Glomerular visceral epithelial cell (primary cell): ENCODE results near the gene GPR84.
"Not testable (repeated sequence)": the region's sequence is repeated elsewhere in the genome, so short reads cannot be mapped to it uniquely, and the experiment has no call there.

ENCODE experiments used
- DNase-seq: peaks from one replicate; pipeline ENCODE4 v3.0.0-alpha.2; 2016; ENCODE audit errors: extremely low spot score

GPR84 gene

DNA sequence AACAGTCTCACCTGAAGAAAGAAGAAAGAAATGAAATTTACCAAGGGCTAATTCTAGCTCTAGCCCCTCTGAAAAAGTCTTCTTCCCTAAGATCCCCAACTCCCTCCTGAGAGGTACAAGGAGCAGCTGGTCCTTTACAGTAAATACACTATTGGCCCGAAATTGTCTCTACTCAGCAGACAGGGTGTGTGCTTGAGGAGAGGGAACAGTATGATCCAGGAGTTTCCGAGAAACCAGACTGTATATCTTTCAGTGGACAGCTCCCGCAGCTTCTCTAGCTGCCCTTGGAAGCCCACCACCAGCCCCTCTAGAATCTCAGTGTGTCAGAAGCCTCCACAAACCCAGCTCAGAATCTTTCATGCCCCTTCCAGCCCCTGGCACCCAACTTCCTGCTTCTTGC lies 8.1 kb downstream of the GPR84 start:
- DNase-seq: no peak

DNA sequence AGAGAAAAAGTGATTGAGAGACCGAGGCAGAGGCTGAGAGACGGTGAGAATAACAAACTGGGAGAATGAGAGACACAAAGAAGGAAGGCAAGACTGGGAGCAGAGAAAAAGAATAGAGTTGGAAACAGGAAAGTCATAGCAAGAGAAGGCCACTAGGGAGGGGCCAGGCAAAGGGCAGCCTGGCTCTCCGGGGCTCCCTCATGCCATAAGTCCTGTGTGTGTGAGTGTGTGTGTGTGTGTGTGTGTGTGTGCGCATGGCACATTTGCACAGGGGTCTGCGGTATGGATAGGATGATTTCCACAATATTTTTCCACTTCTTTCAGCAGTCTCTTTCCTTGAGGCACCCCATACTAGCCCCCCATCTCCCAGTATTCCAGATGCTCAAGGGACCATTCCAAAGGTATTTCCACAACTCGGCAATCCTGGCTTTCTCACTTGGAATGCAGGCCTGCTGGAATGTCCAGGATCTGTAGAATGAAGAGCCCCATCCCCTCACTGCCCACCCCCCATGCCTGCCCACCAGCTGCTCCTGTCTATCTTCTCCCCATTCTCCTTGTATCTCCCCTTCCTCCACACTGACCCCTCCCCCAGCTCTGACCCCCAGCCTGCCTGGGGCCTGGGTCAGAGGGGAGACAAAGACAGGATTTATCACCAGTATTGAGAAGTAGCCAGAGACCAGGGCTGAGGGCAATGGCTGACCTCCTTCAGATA lies 9.0 kb downstream of the GPR84 start:
- no peak for DNase-seq

DNA sequence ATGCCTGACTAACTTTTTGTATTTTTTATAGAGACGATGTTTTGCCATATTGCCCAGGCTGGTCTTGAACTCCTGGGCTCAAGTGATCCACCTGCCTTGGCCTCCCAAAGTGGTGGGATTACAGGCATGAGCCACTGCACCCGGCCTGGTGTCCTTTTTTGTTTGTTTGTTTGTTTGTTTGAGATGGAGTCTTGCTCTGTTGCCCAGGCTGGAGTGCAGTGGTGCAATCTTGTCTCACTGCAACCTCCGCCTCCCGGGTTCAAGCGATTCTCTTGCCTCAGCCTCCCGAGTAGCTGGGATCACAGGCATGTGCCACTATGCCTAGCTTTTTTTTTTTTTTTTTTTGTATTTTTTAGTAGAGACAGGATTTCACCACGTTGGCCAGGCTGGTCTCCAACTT lies 10.0 kb downstream of the GPR84 start:
- DNase-seq: not testable (repeated sequence)

- no peak for DNase-seq
These were observed 11.1 kb downstream of the GPR84 start for GRCh38 chr12:54352891-54353874.

- DNase-seq: no peak
These were observed 12.2 kb downstream of the GPR84 start for GRCh38 chr12:54352022-54352531.

GRCh38 chr12:54351341-54351740 lies 12.9 kb downstream of the GPR84 start:
- no peak for DNase-seq

DNA sequence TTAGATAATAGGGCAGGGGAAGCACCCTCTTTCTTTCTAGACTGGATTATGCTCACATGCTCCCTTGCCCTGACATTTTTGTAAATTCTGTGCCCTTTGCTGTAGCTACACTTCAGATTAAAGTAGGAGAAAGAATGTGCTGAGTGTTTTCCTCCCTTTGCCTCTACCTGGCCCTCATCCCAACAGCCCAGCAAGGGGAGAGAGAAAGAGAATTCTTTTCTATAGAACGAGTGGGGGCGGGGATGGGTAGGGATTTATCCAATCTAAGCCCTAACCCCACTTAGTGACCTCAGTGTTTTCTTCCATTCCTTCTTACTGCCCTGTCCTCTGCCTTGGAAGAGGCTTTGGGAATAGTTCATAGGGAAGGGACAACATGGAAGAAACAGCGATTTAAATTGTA lies 13.5 kb downstream of the GPR84 start:
- DNase-seq: no peak

DNA sequence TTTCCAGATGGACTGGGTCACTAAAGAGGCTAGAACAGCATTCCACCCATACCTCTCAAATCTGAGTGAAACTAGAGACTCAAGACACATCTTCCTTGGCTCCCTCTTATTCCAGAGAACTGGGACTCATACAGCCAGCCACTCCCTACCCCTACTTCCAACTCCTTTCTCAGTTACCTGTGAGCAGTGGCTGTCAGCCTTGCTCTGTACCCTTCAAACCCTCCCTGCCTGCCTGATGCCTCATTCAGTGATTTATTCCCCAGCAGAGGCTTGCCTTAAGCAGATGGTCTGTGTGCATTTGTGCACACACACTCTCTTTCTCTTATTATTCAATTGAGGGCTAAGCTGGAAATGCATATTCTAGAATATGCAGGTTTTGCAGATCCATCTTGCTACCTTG lies 14.6 kb downstream of the GPR84 start:
- DNase-seq: no peak

GRCh38 chr12:54349036-54349435 lies 15.2 kb downstream of the GPR84 start:
- DNase-seq: no peak

GRCh38 chr12:54341378-54342300 lies 22.6 kb downstream of the GPR84 start:
- no peak for DNase-seq

DNA sequence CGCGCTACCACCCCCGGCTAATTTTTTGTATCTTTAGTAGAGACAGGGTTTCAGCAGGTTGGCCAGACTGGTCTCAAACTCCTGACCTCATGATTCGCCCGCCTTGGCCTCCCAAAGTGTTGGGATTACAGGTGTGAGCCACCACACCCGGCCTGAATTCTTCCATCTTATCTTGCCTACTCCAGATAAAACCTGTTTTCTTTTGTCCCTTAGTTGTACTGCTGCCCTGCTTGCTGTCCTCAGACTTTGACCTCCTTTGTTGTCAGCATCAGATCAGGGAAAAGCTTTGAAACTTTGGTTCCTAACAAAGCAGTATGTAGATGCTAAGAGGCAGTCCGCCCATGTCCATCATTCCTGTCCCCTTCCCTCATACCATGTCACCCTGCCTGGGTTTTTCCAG lies 23.4 kb downstream of the GPR84 start:
- no peak for DNase-seq

DNA sequence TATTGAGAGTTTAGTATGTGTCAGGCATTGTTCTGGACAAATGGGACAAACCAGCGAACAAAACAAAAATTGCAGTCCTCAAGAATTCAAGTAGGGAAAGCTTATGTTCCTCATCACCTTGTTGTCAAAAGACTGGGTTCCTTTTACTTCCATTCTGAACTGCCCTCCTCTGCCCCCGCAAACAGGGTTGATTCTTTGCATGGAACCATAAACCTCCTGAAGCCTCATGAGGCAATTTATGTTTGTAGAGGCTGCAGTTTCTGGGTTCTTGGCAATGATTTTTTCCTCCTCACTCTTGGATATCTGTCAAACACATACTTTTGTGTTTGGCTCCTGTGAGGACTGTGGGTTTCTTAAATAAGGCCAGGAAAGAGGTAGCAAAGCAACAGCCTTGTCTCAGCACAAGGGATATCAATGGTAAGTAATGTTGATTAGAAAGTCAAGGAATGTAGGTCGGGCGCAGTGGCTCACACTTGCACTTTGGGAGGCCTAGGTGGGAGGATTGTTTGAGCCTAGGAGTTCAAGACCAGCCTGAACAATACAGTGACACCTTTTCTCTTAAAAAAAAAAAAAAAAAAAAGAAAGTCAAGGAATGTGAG lies 25.5 kb downstream of the GPR84 start:
- no peak for DNase-seq

GRCh38 chr12:54337854-54338650 lies 26.2 kb downstream of the GPR84 start:
- DNase-seq: no peak

- DNase-seq: no peak
These were observed 26.9 kb downstream of the GPR84 start for GRCh38 chr12:54337280-54337842.

GRCh38 chr12:54333420-54334034 lies 30.8 kb downstream of the GPR84 start:
- DNase-seq: no peak

DNA sequence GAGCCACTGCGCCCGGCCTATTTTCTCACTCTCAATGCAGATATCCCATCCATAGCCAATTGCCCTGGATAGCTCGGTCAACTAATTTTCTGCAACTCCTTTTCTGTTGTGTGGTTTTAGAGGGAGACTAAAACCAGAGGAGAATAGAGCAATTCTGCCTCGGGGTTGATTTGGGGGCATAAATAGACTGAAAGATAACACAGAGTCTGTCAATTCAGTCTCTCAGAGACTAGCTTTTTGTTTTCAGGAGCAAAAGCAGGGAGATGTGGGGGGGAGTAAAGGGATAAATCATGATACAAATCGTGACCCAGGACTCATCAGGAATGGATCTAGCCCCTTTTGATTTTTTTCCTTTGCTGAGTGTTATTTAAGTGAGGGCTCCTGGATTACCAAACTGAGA lies 32.8 kb downstream of the GPR84 start:
- DNase-seq: no peak

DNA sequence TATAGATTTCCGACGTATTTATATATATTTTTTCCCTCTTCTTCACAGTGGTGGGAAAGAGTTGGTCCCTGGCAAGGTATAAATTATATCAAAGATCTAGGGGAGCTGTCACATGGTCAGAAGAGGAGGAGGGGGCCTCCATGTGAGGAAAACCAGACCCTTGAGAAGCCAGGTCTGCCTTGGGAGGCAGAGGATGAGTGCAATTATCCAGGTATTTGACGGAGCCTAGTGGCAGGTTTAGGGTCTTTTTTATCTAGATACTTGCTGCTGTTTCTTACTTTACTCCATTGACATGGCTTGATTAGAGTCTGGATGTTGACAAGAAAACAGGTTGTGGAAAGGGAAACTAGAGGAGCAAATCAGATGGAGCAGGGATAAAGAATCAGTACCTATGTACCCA lies 33.8 kb downstream of the GPR84 start:
- DNase-seq: no peak

DNA sequence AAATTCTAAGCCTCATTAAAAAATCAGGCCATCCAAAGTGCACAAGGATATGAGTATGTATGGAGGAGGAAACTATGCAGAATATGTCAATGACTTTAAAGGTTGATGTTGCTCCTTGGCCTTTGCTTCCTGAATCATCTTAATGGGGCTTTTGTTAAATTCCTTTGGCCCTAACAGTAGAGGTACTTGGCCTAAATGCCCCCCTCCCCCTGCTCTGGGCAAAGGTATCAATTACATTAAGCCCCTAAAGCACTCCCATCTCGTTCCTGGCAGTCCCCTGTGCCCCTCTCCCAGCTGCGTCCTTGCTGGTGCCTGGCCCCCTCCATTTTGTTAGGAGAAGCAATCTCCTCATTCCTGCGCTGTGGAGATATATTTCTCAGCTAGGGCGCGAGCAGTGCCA lies 34.5 kb downstream of the GPR84 start:
- DNase-seq: no peak

GRCh38 chr12:54328595-54329337 lies 35.5 kb downstream of the GPR84 start:
- no peak for DNase-seq
